Measurements from ENCODE around the gene SPDYA. TPM values are rescaled to one million over a fixed set of nuclear protein-coding genes. Genes with fewer than 3 reads are reported as not detected.

SPDYA gene
- total RNA-seq, 6 experiments from 2014 or later: 0.14 to 0.47 (median 0.34) TPM; not detected in 2

- no peaks in the 10 kb centered on the region; the same call in 1 of the 2 replicates for H3K27me3 Mint-ChIP-seq (ENCODE audit: insufficient read depth)
- H3K4me3 Mint-ChIP-seq: peak overlapping the region; percentile 98
- peak; percentile 13 for DNase-seq
Measured at GRCh38 chr2:28895189-28895893, 84.7 kb downstream of the SPDYA start.

GRCh38 chr2:28896906-28897305 lies 86.3 kb downstream of the SPDYA start:
- Mint-ChIP-seq H3K4me1 (ENCODE audit: low read depth) (peaks cover 61% of the 10 kb centered on the region), H3K4me3 (peak overlapping the region; percentile 98), H3K27ac (peak overlapping the region; percentile 54), H3K36me3 (ENCODE audit: low read depth) (peaks cover 8% of the 10 kb centered on the region), H3K27me3 (ENCODE audit: insufficient read depth) (no peaks in the 10 kb centered on the region; the same call in 1 of the 2 replicates), H3K9me3 (no peaks in the 10 kb centered on the region)
- peak; percentile 12; the same call in 1 of the 2 replicates for TF ChIP-seq CTCF (IDR thresholded peaks at IDR 0.05)
- DNase-seq: peak; percentile 48

More at GRCh38 chr2:28895189-28895893, 84.7 kb downstream of the SPDYA start:
- H3K4me1 Mint-ChIP-seq (ENCODE audit: low read depth): peaks cover 45% of the 10 kb centered on the region
- H3K27ac Mint-ChIP-seq: peak overlapping the region; percentile 92
- no peaks in the 10 kb centered on the region for H3K9me3 Mint-ChIP-seq
- peaks cover 8% of the 10 kb centered on the region for H3K36me3 Mint-ChIP-seq (ENCODE audit: low read depth)
- TF ChIP-seq CTCF (IDR thresholded peaks at IDR 0.05): no peak

GRCh38 chr2:28898048-28898447 lies 87.4 kb downstream of the SPDYA start:
- peak overlapping the region; percentile 18 for H3K4me3 Mint-ChIP-seq
- DNase-seq: no peak
- H3K36me3 Mint-ChIP-seq (ENCODE audit: low read depth): peaks cover 17% of the 10 kb centered on the region
- no peaks in the 10 kb centered on the region for H3K9me3 Mint-ChIP-seq
- H3K27ac Mint-ChIP-seq: no peak overlapping the region
- peaks cover 70% of the 10 kb centered on the region for H3K4me1 Mint-ChIP-seq (ENCODE audit: low read depth)
- H3K27me3 Mint-ChIP-seq (ENCODE audit: insufficient read depth): no peaks in the 10 kb centered on the region; the same call in 1 of the 2 replicates
- no peak for TF ChIP-seq CTCF (IDR thresholded peaks at IDR 0.05)

Other genes starting within 250 kb of the SPDYA start
- gene PPP1CB, start 59.0 kb upstream of the SPDYA start, total RNA-seq (2021; fragmentation: NEBNext Ultra II Directional; extraction: Animal tissue kit (Norgen Biotek cat#: 25700)): 100 to 1,000 TPM; 188 to 209 (median 202) TPM
- 10 to 100 TPM; 11.3 to 13.9 (median 12.3) TPM for gene TRMT61B, start 59.5 kb downstream of the SPDYA start, total RNA-seq (2021; fragmentation: NEBNext Ultra II Directional; extraction: Animal tissue kit (Norgen Biotek cat#: 25700))
- 10 to 100 TPM; 67.8 to 81.1 (median 71.4) TPM for gene WDR43, start 83.8 kb downstream of the SPDYA start, total RNA-seq (2021; fragmentation: NEBNext Ultra II Directional; extraction: Animal tissue kit (Norgen Biotek cat#: 25700))
- not detected for gene TOGARAM2, start 170.5 kb downstream of the SPDYA start, total RNA-seq (2021; fragmentation: NEBNext Ultra II Directional; extraction: Animal tissue kit (Norgen Biotek cat#: 25700))

Measured in HFFc6 (cell line).